ENCODE measurements around the gene FADS6. TPM values are rescaled to one million over a fixed set of nuclear protein-coding genes. Genes with fewer than 3 reads are reported as not detected.

Gene FADS6
- total RNA-seq, 2 experiments from 2014 or later, result not detected

DNA sequence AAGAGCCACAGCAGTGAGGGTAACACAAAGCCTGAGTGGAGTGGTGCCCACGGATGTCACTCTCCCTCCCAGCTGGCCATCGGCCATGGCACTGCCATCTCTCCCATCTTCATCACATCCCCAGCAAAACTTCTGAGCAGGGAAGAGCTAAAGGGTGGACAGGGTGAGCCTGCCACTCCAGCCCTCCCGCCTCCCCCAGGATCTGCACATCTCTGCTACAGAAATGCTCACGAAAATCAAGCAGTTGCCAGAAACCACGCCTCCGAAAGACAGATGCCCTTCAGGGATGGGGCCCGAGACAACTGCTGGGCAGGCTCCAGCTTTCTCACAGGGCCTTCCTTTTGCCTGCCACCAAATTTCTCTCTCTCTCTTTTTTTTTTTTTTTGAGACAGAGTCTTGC, 37.3 kb downstream of the FADS6 start:
- Histone ChIP-seq H3K27me3 (ENCODE audit: control insufficient read depth in 1 of 2, insufficient read depth in 2 of 2, low read length in 2 of 2) (peaks cover 52 to 80% of the 10 kb centered on the region in 2 experiments), H3K9me3 (ENCODE audit: control insufficient read depth in 1 of 2, insufficient read depth in 1 of 2, low read length in 2 of 2) (peaks cover 0 to 15% of the 10 kb centered on the region in 2 experiments), H3K36me3 (ENCODE audit: insufficient read depth, low read length) (no peaks in the 10 kb centered on the region), H3K4me1 (ENCODE audit: insufficient read depth, low read length) (peaks cover 28% of the 10 kb centered on the region), H3K4me3 (ENCODE audit: low read length) (no peak overlapping the region), H3K27ac (ENCODE audit: low read depth in 1 of 2, low read length in 2 of 2) (no peak overlapping the region)
- DNase-seq (no peak), ATAC-seq (ENCODE audit: poor library complexity) (no peak)
- intact Hi-C loops (cut with DNase I, micrococcal nuclease), result no loop called here
- Mint-ChIP-seq H3K9me3 (no peaks in the 10 kb centered on the region), H3K27ac (no peak overlapping the region), H3K36me3 (ENCODE audit: low read depth) (no peaks in the 10 kb centered on the region), H3K27me3 (peaks cover 76% of the 10 kb centered on the region), H3K4me1 (ENCODE audit: low read depth) (peaks cover 12% of the 10 kb centered on the region), H3K4me3 (no peak overlapping the region)
- ChIA-PET CTCF (interaction anchor here (0.6 to 1.5 kb wide), 3 partner anchors 13 to 199 kb away, joined by 3 read pairs; no protein-coding TSS in a partner anchor), POLR2A (no interaction called here)
- TF ChIP-seq, protein P1, sequence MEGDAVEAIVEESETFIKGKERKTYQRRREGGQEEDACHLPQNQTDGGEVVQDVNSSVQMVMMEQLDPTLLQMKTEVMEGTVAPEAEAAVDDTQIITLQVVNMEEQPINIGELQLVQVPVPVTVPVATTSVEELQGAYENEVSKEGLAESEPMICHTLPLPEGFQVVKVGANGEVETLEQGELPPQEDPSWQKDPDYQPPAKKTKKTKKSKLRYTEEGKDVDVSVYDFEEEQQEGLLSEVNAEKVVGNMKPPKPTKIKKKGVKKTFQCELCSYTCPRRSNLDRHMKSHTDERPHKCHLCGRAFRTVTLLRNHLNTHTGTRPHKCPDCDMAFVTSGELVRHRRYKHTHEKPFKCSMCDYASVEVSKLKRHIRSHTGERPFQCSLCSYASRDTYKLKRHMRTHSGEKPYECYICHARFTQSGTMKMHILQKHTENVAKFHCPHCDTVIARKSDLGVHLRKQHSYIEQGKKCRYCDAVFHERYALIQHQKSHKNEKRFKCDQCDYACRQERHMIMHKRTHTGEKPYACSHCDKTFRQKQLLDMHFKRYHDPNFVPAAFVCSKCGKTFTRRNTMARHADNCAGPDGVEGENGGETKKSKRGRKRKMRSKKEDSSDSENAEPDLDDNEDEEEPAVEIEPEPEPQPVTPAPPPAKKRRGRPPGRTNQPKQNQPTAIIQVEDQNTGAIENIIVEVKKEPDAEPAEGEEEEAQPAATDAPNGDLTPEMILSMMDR (IDR thresholded peaks at IDR 0.05), result no peak

DNA sequence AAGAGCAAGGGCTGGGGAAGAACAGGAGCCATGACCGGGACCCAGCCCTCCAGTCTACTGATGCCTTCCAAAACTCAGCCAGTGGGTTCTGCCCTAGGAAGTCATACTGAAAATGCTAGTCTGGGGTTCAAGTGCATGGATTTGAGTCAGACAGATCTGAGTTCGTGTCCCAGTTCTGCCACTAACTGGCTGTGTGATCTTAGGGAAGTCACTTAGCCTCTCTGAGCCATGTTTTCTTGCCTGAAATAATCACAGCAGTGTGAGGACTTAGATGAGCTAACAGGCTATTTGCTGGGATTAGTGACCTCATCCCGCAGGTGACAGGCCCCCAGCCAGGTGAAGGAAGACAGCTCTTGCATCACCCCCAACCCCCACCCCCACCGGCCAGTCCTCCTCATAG, 38.1 kb downstream of the FADS6 start:
- peaks cover 47 to 78% of the 10 kb centered on the region in 2 experiments for H3K27me3 ChIP-seq (ENCODE audit: control insufficient read depth in 1 of 2, insufficient read depth in 2 of 2, low read length in 2 of 2)
- intact Hi-C loops (cut with DNase I, micrococcal nuclease), result no loop called here
- Mint-ChIP-seq H3K27ac (no peak overlapping the region), H3K36me3 (ENCODE audit: low read depth) (no peaks in the 10 kb centered on the region), H3K27me3 (peaks cover 77% of the 10 kb centered on the region), H3K4me3 (no peak overlapping the region), H3K4me1 (ENCODE audit: low read depth) (peaks cover 5% of the 10 kb centered on the region), H3K9me3 (no peaks in the 10 kb centered on the region)
- no peak overlapping the region for H3K4me3 ChIP-seq (ENCODE audit: low read length)
- DNase-seq (no peak), ATAC-seq (ENCODE audit: poor library complexity) (no peak)
- H3K4me1 ChIP-seq (ENCODE audit: insufficient read depth, low read length), result peaks cover 20% of the 10 kb centered on the region
- peaks cover 0 to 7% of the 10 kb centered on the region in 2 experiments for H3K9me3 ChIP-seq (ENCODE audit: control insufficient read depth in 1 of 2, insufficient read depth in 1 of 2, low read length in 2 of 2)
- ChIA-PET POLR2A (no interaction called here), CTCF (interaction anchor here (1.5 kb wide), 1 partner anchor 198 kb away, joined by 3 read pairs; no protein-coding TSS in a partner anchor)
- TF ChIP-seq, protein P1 (IDR thresholded peaks at IDR 0.05), result no peak
- H3K27ac ChIP-seq (ENCODE audit: low read depth in 1 of 2, low read length in 2 of 2), result no peak overlapping the region
- H3K36me3 ChIP-seq (ENCODE audit: insufficient read depth, low read length), result no peaks in the 10 kb centered on the region

DNA sequence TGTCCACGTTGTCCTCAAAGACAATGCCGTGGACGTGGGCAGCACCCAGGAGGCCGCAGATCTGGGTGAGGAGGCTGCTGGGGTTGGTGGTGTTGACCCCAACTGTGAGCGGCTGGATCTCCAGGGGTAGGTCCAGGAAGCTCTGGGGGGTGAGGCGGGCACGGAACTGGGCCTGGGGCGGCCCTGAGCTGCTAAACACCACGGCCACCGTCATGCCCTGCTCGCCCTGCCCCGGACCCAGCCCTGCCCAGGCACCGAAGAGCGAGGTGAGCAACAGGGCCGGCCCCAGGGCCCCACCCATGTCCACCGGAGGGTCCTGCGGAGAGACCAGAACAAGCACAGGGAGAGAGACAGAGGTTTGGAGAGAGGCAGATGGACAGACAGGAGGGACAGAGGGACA, 38.6 kb downstream of the FADS6 start:
- DNase-seq (no peak), ATAC-seq (ENCODE audit: poor library complexity) (no peak)
- Histone ChIP-seq H3K4me3 (ENCODE audit: low read length) (no peak overlapping the region), H3K27me3 (ENCODE audit: control insufficient read depth in 1 of 2, insufficient read depth in 2 of 2, low read length in 2 of 2) (peaks cover 42 to 73% of the 10 kb centered on the region in 2 experiments), H3K36me3 (ENCODE audit: insufficient read depth, low read length) (no peaks in the 10 kb centered on the region), H3K9me3 (ENCODE audit: control insufficient read depth in 1 of 2, insufficient read depth in 1 of 2, low read length in 2 of 2) (peaks cover 0 to 3% of the 10 kb centered on the region in 2 experiments), H3K4me1 (ENCODE audit: insufficient read depth, low read length) (peaks cover 15% of the 10 kb centered on the region), H3K27ac (ENCODE audit: low read depth in 1 of 2, low read length in 2 of 2) (no peak overlapping the region)
- peaks cover 5% of the 10 kb centered on the region for H3K4me1 Mint-ChIP-seq (ENCODE audit: low read depth)
- H3K27me3 Mint-ChIP-seq, result peaks cover 72% of the 10 kb centered on the region
- POLR2A ChIA-PET, result no interaction called here
- no peak overlapping the region for H3K27ac Mint-ChIP-seq
- H3K9me3 Mint-ChIP-seq, result no peaks in the 10 kb centered on the region
- no peak overlapping the region for H3K4me3 Mint-ChIP-seq
- TF ChIP-seq, protein P1 (IDR thresholded peaks at IDR 0.05), result no peak
- intact Hi-C loops (cut with DNase I, micrococcal nuclease), result no loop called here
- H3K36me3 Mint-ChIP-seq (ENCODE audit: low read depth), result no peaks in the 10 kb centered on the region
- CTCF ChIA-PET, result no interaction called here
